ES-I3 (cell line): ENCODE results near the gene PKN1.

Experiments used
- H3K36me3 ChIP-seq: 2 replicates; pipeline ENCODE4 v1.6.1; 2013; ENCODE audit warnings: mild to moderate bottlenecking, low read length, control low read depth, moderate library complexity; ENCODE audit not compliant: insufficient read depth
- H3K4me1 ChIP-seq: 2 replicates; pipeline ENCODE4 v1.6.1; 2013; ENCODE audit warnings: mild to moderate bottlenecking, control low read depth, low read length; ENCODE audit not compliant: insufficient read depth
- H3K9ac ChIP-seq: 2 replicates; pipeline ENCODE4 v1.6.1; 2013; ENCODE audit warnings: low read depth, mild to moderate bottlenecking, low read length, moderate library complexity
- H3K9me3 ChIP-seq: 2 replicates; pipeline ENCODE4 v1.6.1; 2013; ENCODE audit warnings: mild to moderate bottlenecking, low read length, moderate library complexity; ENCODE audit not compliant: control insufficient read depth, insufficient read depth

PKN1 gene

DNA sequence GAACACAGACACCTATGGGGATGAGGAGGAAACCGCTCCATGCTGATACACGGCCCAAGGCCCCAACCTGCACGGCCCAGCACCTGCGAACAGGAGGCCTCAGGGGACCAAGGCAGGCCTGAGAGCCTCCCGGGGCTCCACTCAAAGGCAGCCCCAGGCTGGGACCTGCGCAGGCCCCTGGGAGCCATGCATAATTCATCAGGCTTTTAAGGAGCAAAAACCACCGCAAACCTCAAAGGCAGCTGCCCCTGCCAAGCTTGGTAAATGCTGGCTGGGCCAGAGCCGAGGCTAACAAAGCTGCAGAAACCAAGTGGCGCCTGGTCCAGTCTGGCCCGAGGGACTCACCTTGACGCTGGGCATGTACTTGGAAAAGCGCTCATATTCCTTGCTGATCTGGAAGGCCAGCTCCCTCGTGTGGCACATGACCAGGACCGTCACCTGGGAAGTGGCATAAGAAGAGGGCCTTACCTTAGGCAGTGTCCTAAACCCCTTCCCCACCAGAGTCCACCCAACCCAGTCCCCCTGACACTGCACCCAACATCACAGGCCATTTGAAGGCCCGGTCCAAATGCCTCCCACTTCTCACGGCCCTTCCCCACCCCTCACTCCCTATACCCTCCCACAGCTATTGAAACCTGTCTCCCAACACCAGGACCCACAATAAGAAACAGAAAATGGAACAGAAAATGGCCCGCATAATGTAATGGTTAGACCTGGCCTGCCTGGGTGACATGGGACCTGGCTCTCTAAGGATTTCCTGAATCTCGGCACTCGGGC lies 21.8 kb upstream of the PKN1 start:
- Histone ChIP-seq H3K9me3 (no peaks in the 10 kb centered on the region), H3K9ac (no peak overlapping the region), H3K4me1 (0 out of 2 replicates have a peak, but pooled peaks cover 3% of the 10 kb centered on the region), H3K36me3 (peaks cover 27% of the 10 kb centered on the region)

GRCh38 chr19:14411938-14412245 lies 21.2 kb upstream of the PKN1 start:
- H3K9me3 ChIP-seq = no peaks in the 10 kb centered on the region
- H3K9ac ChIP-seq = no peak overlapping the region
- H3K36me3 ChIP-seq = peaks cover 27% of the 10 kb centered on the region
- peaks cover 7% of the 10 kb centered on the region; the same call in 1 of the 2 replicates for H3K4me1 ChIP-seq

DNA sequence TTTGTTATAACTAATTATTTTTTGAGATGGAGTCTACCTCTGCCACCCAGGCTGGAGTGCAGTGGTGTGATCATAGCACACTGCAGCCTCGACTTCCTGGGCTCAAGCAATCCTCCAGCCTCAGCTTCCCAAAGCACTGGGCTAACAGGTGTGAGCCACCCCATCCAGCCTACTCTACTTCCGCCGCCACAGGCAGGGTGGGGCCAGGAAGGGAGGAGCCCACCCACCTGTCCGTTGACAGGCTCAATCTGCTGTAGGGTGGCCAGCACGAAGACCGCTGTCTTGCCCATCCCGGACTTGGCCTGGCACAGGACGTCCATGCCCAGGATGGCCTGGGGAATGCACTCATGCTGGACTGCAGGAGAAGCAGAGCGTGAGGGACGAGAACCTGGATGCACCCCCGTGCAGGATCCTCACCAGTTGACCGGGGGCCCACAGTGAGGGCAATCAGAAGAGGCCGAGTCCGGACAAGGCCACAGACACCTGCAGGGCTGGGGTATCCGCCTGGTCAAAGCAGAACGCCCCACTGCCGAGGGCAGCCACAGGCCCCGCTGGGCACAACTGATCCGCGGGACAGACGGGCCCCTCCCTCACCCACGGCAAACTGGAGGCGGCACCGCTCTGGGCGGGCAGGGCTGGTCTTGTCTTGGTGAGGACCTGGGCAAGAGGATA lies 20.6 kb upstream of the PKN1 start:
- Histone ChIP-seq H3K4me1 (peaks cover 10% of the 10 kb centered on the region), H3K9ac (no peak overlapping the region), H3K9me3 (no peaks in the 10 kb centered on the region), H3K36me3 (peaks cover 27% of the 10 kb centered on the region)

GRCh38 chr19:14412996-14413692 lies 20.0 kb upstream of the PKN1 start:
- no peak overlapping the region for H3K9ac ChIP-seq
- H3K36me3 ChIP-seq = peaks cover 27% of the 10 kb centered on the region
- peaks cover 10% of the 10 kb centered on the region for H3K4me1 ChIP-seq
- no peaks in the 10 kb centered on the region for H3K9me3 ChIP-seq

DNA sequence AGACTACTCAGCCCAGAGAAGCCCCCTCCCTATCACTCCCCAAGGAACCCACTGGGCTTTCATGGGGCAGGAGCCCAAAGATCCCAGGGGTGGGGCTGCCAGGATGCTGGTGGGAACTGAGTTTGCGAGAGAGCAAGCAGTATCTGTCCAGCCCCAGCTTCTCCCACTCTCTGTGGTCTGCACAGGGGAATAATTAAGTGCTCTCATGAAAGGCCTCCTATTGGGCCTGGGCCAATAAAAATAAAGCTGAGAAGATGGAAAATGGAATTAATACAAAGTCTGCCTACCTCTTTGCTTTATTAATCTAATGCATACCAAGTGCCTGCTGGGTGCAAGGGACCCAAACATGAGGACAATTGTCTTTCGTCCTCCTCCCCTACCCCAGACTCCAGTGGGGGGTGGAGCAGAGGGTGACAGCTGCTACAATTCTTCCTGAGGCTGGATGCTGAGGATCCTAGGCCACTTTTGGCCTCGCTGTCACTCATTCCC lies 19.4 kb upstream of the PKN1 start:
- H3K9ac ChIP-seq = no peak overlapping the region
- H3K36me3 ChIP-seq = peaks cover 27% of the 10 kb centered on the region
- H3K9me3 ChIP-seq = no peaks in the 10 kb centered on the region
- H3K4me1 ChIP-seq = peaks cover 10% of the 10 kb centered on the region

DNA sequence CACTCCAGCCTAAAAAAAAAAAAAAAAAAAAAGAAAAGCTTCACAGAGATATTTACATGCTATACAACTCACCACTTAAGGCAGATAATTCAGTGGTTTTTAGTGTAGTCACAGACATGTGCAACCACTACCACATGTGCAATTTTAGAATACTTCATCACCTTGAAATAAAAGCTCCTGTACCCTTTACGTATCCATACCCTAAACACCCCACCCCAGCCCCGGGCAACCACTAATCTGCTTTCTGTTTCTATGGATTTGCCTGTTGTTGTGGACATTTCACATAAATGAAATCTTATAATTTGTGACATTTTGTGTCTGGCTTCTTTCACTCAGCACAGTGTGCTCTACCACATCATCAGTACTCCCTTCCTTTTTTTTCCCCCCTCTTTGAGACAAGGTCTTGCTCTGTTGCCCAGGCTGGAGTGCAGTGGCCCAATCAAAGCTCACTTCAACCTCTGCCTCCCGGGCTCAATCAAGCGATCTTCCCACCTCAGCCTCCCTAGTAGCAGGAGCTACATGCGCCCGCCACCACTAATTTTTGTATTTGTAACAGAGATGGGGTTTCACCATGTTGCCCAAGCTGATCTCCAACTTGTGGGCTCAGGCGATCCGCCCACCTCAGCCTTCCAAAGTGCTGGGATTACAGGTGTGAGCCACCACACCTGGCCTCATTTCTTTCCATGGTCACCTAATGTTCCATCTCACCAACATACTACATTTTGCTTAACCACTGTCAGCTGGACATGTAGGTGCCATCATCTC lies 18.0 kb upstream of the PKN1 start:
- Histone ChIP-seq H3K9ac (no peak overlapping the region), H3K36me3 (peaks cover 23% of the 10 kb centered on the region), H3K4me1 (peaks cover 10% of the 10 kb centered on the region), H3K9me3 (no peaks in the 10 kb centered on the region)

DNA sequence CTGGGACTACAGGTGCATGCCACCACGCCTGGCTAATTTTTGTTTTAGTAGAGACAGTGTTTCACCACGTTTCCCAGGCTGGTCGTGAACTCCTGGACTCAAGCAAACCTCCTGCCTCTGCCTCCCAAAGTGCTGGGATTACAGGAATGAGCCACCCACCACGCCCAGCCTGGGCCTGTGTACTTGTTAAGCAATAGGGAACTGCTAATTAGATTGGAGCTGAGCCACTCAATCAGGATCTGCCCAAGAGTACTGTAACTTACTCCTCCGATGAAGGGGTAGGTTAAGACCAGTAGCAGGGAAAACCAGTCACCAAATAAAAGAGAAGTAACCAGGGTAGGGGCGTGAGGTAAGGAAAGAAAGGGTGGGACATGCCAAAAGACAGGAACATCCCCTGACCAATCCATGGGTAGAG lies 16.3 kb upstream of the PKN1 start:
- Histone ChIP-seq H3K4me1 (peaks cover 10% of the 10 kb centered on the region), H3K9ac (no peak overlapping the region), H3K9me3 (no peaks in the 10 kb centered on the region), H3K36me3 (peaks cover 10% of the 10 kb centered on the region)

DNA sequence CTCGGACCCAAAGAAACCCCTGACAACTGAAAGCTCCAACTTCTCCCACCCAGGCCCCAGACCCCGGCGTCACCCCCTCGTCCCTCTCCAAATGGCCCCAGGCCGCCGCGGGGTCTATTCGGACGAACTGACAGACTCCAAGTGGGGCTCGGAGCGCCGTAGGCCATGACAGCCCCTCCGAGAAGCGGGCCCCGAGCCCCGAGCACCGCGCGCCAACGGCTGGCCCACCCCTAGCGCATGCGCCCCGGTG lies 14.3 kb upstream of the PKN1 start:
- Histone ChIP-seq H3K36me3 (peaks cover 3% of the 10 kb centered on the region; the same call in 1 of the 2 replicates), H3K9ac (peak overlapping the region; percentile 96), H3K9me3 (no peaks in the 10 kb centered on the region), H3K4me1 (peaks cover 16% of the 10 kb centered on the region)

DNA sequence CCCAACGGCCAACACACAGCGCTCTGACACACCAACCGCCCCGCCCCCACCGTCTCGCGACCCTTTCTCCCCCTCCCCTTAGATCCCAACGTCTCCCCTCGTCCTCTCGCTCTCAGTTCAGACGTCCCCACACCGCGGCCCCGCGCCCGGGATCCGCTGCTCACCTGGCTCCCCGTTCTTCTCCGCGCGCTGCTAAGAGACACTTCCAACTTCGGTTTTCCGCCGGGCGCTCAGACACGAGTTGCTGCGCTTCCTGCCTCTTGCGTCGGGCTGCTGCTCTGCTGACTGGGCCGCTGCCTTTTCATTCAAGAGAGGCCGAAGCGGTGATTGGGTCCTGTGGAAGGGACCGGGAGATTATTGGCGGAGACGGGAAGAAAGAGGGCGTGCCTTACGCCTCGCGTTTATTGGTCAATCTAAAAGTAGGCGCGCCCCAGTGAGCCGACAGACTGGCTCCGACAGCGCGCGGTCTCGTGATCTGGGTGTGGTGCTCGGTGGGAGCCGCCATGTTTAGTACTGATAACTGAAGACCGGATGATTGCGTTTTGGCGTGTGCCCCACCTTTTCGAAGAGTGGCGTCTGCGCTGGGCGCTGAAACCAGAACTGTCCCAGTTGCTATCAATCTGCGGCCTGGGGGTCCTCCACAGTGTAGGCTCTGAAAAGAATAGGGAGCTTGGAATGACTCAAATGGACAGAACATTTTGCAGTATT lies 13.8 kb upstream of the PKN1 start, which contains the start of gene DDX39A:
Gene DDX39A, minus strand, starts transcription at position 236 of the 708 bp plus-strand sequence. CDS start 6,121 bp downstream, outside the sequence.
- H3K4me1 ChIP-seq = peaks cover 16% of the 10 kb centered on the region

GRCh38 chr19:14425696-14426138 lies 7.4 kb upstream of the PKN1 start:
- peaks cover 10% of the 10 kb centered on the region; the same call in 1 of the 2 replicates for H3K4me1 ChIP-seq
- H3K36me3 ChIP-seq = no peaks in the 10 kb centered on the region
- H3K9ac ChIP-seq = no peak overlapping the region
- H3K9me3 ChIP-seq = no peaks in the 10 kb centered on the region

More for the DNA sequence above, 13.8 kb upstream of the PKN1 start, which contains the start of gene DDX39A:
- no peaks in the 10 kb centered on the region; the same call in 1 of the 2 replicates for H3K36me3 ChIP-seq
- peak within 1 kb of the TSS; percentile 96 for H3K9ac ChIP-seq
- no peaks in the 10 kb centered on the region for H3K9me3 ChIP-seq

GRCh38 chr19:14427461-14427860 lies 5.6 kb upstream of the PKN1 start:
- H3K9me3 ChIP-seq = no peaks in the 10 kb centered on the region
- H3K9ac ChIP-seq = no peak overlapping the region
- peaks cover 10% of the 10 kb centered on the region; the same call in 1 of the 2 replicates for H3K4me1 ChIP-seq
- no peaks in the 10 kb centered on the region for H3K36me3 ChIP-seq

DNA sequence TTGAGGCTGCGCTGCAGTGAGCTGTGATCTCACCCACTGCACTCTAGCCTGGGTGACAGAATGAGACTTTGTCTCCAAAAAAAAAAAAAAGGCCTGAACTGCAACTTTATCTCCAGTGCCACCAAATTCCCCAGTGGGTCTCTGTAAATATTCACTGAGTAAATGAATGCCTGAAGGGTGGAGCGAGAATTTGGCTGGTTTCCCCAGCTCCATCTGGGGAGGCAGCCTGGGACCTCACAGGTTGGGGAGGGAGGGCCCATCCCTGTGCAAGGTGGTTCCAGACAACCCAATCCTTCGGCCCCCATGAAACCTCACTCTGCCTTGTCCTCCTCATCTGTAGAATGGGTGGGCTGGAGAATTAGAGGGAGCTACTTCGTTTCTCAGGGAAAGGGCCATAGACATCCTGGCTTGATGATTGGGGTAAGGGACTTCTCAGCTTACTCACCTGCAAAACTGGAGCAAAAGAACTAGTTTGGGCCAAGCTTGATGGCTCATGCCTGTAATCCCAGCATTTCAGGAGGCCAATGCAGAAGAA lies 4.2 kb upstream of the PKN1 start:
- H3K9me3 ChIP-seq = no peaks in the 10 kb centered on the region
- H3K4me1 ChIP-seq = 0 out of 2 replicates have a peak, but pooled peaks cover 4% of the 10 kb centered on the region
- no peaks in the 10 kb centered on the region for H3K36me3 ChIP-seq
- no peak overlapping the region for H3K9ac ChIP-seq

GRCh38 chr19:14430712-14431111 lies 2.4 kb upstream of the PKN1 start:
- no peaks in the 10 kb centered on the region for H3K36me3 ChIP-seq
- no peak overlapping the region for H3K9ac ChIP-seq
- 0 out of 2 replicates have a peak, but pooled peaks cover under 1% of the 10 kb centered on the region for H3K4me1 ChIP-seq

More at GRCh38 chr19:14430712-14431111, 2.4 kb upstream of the PKN1 start:
- no peaks in the 10 kb centered on the region for H3K9me3 ChIP-seq
